NCI-H460 (cell line): ENCODE data around the gene AFF3. TPM values are rescaled to one million over a fixed set of nuclear protein-coding genes. Genes with fewer than 3 reads are reported as not detected.

Experiments
- DNase-seq: peaks from one replicate; pipeline ENCODE4 v3.0.0-alpha.2; 2016; ENCODE audit warnings: low read depth; ENCODE audit errors: extremely low read depth
- total RNA-seq: library from RNA; depleted of rRNA; stranded (reverse); fragments of >200 nt; shearing (Covaris generic); gene quantifications from 2 replicates; pipeline ENCODE4 v1.2.3, GENCODE V29; 2014

Gene AFF3
- total RNA-seq, 1 experiment from 2014 or later: 1.1 TPM

- DNase-seq: no peak
These were observed 481.6 kb downstream of the AFF3 start for GRCh38 chr2:99660616-99661406.

GRCh38 chr2:99659874-99660273, 482.5 kb downstream of the AFF3 start:
- DNase-seq: no peak

GRCh38 chr2:99657691-99658258, 484.6 kb downstream of the AFF3 start:
- DNase-seq: no peak

- DNase-seq: no peak
These were observed 485.4 kb downstream of the AFF3 start for GRCh38 chr2:99656994-99657393.

GRCh38 chr2:99653433-99653832, 489.0 kb downstream of the AFF3 start:
- no peak for DNase-seq

- no peak for DNase-seq
These were observed 489.5 kb downstream of the AFF3 start for GRCh38 chr2:99652862-99653261.

GRCh38 chr2:99651930-99652670, 490.3 kb downstream of the AFF3 start:
- DNase-seq: no peak

GRCh38 chr2:99648906-99649789, 493.2 kb downstream of the AFF3 start:
- no peak for DNase-seq

GRCh38 chr2:99648178-99648844, 494.1 kb downstream of the AFF3 start:
- no peak for DNase-seq

- no peak for DNase-seq
These were observed 496.4 kb downstream of the AFF3 start for GRCh38 chr2:99645960-99646359.

- DNase-seq: no peak
These were observed 498.0 kb downstream of the AFF3 start for GRCh38 chr2:99644419-99644787.

GRCh38 chr2:99643787-99644418, 498.5 kb downstream of the AFF3 start:
- no peak for DNase-seq

- DNase-seq: no peak
These were observed 500.4 kb downstream of the AFF3 start for GRCh38 chr2:99641999-99642398.

- DNase-seq: no peak
These were observed 501.7 kb downstream of the AFF3 start for GRCh38 chr2:99640635-99641151.

- DNase-seq: no peak
These were observed 503.6 kb downstream of the AFF3 start for GRCh38 chr2:99638791-99639190.

GRCh38 chr2:99637159-99637697, 505.2 kb downstream of the AFF3 start:
- no peak for DNase-seq

- no peak for DNase-seq
These were observed 506.0 kb downstream of the AFF3 start for GRCh38 chr2:99636144-99637034.

- DNase-seq: no peak
These were observed 506.7 kb downstream of the AFF3 start for GRCh38 chr2:99635710-99636109.
